ENCODE results near the gene ZNF366.

ZNF366 gene

GRCh38 chr5:72434056-72434780, 73.0 kb downstream of the ZNF366 start:
- DNase-seq (ENCODE audit: low read depth) = no peak
- no peak overlapping the region for H3K4me3 ChIP-seq (ENCODE audit: low read depth, low read length)
- TF ChIP-seq, protein P1, sequence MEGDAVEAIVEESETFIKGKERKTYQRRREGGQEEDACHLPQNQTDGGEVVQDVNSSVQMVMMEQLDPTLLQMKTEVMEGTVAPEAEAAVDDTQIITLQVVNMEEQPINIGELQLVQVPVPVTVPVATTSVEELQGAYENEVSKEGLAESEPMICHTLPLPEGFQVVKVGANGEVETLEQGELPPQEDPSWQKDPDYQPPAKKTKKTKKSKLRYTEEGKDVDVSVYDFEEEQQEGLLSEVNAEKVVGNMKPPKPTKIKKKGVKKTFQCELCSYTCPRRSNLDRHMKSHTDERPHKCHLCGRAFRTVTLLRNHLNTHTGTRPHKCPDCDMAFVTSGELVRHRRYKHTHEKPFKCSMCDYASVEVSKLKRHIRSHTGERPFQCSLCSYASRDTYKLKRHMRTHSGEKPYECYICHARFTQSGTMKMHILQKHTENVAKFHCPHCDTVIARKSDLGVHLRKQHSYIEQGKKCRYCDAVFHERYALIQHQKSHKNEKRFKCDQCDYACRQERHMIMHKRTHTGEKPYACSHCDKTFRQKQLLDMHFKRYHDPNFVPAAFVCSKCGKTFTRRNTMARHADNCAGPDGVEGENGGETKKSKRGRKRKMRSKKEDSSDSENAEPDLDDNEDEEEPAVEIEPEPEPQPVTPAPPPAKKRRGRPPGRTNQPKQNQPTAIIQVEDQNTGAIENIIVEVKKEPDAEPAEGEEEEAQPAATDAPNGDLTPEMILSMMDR (IDR thresholded peaks at IDR 0.05; ENCODE audit: insufficient read depth, low read depth, low read length, missing control alignments) = no peak

DNA sequence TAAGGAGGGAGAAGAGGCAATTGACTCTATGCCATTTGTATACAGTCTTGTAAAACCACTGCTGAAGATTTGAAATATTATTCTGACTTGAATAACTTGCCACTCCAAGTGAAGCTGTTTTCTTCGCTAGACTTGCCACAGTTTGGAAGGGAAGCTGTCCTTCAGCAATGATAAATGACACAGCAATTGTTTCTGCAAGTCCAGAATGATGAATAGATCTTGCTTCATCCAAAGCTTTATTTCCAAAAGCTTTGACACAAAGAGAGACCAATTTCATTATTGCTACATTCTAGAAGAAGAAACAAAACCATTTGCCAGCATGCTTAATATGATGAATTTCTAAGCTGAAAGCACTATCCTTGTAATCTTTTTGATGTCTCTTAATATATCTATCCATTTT, 73.7 kb downstream of the ZNF366 start:
- DNase-seq (ENCODE audit: low read depth) = no peak
- TF ChIP-seq, protein P1 (IDR thresholded peaks at IDR 0.05; ENCODE audit: insufficient read depth, low read depth, low read length, missing control alignments) = no peak
- H3K4me3 ChIP-seq (ENCODE audit: low read depth, low read length) = no peak overlapping the region

DNA sequence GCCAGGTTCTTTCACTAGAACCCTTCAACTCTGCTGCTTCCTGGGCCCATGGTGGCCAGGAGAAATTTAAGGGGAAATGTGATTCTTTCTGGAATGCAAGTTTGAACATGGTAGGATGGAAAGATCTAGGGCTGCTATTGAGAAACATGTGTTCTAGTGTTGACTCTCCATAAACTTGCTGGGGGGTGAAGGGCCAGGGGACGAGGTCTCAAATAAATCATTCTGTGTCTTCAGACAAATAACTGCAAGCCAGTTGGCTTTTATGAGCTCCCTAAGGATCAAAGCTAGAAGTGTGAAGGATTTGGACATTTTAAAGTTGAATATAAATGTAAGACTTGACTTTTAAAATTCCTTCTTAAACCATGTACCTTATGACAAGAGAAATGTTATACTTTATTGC, 78.5 kb downstream of the ZNF366 start:
- DNase-seq (ENCODE audit: low read depth) = no peak
- TF ChIP-seq, protein P1 (IDR thresholded peaks at IDR 0.05; ENCODE audit: insufficient read depth, low read depth, low read length, missing control alignments) = no peak
- H3K4me3 ChIP-seq (ENCODE audit: low read depth, low read length) = no peak overlapping the region

DNA sequence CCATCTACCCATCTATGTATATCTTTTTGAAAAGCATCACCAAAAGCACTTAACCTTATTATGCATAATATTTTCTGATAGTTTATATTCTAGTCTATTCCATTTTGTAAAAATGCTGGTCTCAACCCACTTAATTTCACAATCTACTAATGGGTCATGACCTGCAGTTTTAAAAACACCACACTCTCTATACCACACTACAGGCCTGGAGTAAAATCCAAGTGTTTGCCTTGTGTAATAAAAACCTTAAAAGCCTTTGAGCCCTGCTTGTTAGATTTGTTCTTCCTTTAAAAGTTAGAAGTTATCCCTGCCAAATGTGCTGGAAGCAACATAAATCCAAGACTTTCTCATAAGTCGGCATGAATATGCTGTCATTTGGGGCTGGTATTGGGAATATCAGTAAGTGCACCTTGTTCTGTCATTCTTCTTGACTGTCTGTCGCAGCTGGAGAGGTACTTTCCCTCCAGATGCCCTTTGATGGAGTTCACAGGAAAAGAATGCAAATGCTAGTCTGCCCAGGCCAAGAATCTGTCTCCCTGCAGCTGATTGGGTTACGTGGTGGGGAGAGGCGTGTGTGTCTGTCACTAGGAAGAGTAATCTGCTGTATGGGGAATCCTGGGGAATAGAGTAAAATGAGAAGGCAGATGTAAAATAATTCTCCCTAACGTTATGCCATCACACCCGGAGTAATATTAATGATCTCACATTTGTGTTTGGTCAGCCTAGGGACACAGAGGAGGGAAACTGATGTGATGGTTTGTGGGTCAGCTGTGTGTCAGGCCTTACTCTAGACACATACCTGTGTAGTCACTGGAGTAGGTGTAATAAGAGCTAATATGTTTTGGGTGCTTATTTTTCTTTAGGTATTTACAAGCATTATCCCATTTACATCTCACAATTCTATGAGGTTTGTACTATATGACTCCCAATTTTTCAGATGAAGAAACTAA, 79.4 kb downstream of the ZNF366 start:
- no peak overlapping the region for H3K4me3 ChIP-seq (ENCODE audit: low read depth, low read length)
- TF ChIP-seq, protein P1 (IDR thresholded peaks at IDR 0.05; ENCODE audit: insufficient read depth, low read depth, low read length, missing control alignments) = no peak
- peak; percentile 42 for DNase-seq (ENCODE audit: low read depth)

- no peak for DNase-seq (ENCODE audit: low read depth)
- no peak overlapping the region for H3K4me3 ChIP-seq (ENCODE audit: low read depth, low read length)
- TF ChIP-seq, protein P1 (IDR thresholded peaks at IDR 0.05; ENCODE audit: insufficient read depth, low read depth, low read length, missing control alignments) = no peak
These were observed 80.2 kb downstream of the ZNF366 start for GRCh38 chr5:72427016-72427415.

- no peak overlapping the region for H3K4me3 ChIP-seq (ENCODE audit: low read depth, low read length)
- TF ChIP-seq, protein P1 (IDR thresholded peaks at IDR 0.05; ENCODE audit: insufficient read depth, low read depth, low read length, missing control alignments) = no peak
- DNase-seq (ENCODE audit: low read depth) = no peak
These were observed 81.2 kb downstream of the ZNF366 start for GRCh38 chr5:72426019-72426418.

Measured in GM12865 (cell line).